NK-92 treated with Interleukin-12 subunit alpha and Interleukin-12 subunit beta, amount 100 ng/mL, for 24 hours (cell line): ENCODE data around the gene CTF1.
"Not testable (repeated sequence)": the region's sequence is repeated elsewhere in the genome, so short reads cannot be mapped to it uniquely, and the experiment has no call there.

Experiments
- DNase-seq: peaks from one replicate; lab custom pipeline; 2025; lab: John Stamatoyannopoulos, UW

Gene CTF1

GRCh38 chr16:30896261-30896888, at the start of gene CTF1:
CTF1 (plus strand) TSS chr16:30896614; CDS start chr16:30896644, 30 bp downstream.
- DNase-seq, result no peak

- no peak for DNase-seq
Measured at GRCh38 chr16:30846649-30847402, 49.6 kb upstream of the CTF1 start.

- no peak for DNase-seq
Measured at GRCh38 chr16:30850246-30850645, 46.2 kb upstream of the CTF1 start.

DNA sequence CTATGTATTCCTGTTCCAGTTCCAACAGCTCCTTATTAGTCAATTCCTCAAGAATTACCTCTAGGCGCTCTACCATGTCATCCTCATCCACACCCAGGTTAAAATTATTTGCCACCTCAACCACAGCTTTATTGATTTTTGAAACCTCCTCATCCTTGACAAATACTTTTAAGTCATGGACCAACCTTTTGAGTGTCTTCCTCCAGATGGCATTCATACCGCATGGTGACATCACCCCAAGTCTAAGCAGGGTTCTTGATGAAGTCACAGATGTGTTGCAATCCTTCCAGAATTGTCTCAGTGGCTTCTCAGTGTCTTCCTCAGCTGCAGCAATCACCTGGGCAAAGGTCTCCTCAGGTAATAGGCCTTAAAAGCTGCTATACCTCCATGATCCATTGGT, 42.7 kb upstream of the CTF1 start:
- no peak for DNase-seq

- no peak for DNase-seq
Measured at GRCh38 chr16:30858111-30858495, 38.3 kb upstream of the CTF1 start.

GRCh38 chr16:30858829-30859423, 37.5 kb upstream of the CTF1 start:
- DNase-seq, result no peak

GRCh38 chr16:30860729-30861128, 35.7 kb upstream of the CTF1 start:
- not testable (repeated sequence) for DNase-seq

DNA sequence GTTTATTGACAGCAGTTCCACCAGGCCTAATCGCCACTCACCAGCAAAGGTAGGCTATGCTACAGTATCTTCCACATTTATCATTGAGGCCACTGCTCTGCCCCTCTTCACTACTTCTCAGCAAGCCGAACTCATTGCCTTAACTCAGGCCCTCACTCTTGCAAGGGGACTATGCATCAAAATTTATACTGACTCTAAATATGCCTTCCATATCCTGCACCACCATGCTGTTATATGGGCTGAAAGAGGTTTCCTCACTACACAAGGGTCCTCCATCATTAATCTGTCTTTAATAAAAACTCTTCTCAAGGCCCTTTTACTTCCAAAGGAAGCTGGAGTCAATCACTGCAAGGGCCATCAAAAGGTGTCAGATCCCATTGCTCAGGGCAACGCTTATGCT, 33.2 kb upstream of the CTF1 start:
- not testable (repeated sequence) for DNase-seq

DNA sequence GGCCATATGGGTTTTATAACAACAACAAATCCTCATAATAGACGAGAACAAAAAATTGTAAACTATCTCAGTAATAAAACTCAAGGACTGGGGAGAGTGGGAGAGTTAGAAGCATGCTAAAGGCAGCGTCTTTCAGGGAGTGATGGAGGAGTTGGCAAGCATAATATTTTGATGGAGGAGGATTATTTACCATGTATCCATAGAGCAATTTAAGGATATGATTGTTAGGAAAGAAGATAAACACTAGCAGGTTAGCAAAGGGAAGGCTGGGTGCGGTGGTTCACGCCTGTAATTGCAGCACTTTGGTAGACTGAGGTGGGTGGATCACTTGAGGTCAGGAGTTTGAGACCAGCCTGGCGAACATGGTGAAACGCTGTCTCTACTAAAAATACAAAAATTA, 30.4 kb upstream of the CTF1 start:
- DNase-seq, result no peak

DNA sequence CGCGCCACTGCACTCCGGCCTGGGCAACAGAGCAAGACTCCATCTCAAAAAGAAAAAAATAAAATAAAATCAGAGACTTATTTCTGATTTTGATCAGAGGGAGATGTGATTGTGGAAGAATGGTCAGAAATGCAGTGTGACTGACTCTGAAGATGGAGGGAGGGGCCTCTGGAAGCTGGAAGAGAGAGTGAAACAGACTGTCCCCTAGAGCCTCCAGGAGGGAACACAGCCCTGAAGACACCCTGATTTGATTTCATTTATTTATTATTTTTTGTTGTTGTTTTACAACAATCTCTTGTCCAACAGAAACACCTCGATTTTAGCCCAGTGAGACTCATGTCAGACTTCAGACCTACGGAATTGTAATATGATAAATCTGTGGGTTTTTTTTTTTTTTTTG, 28.7 kb upstream of the CTF1 start:
- DNase-seq, result no peak

DNA sequence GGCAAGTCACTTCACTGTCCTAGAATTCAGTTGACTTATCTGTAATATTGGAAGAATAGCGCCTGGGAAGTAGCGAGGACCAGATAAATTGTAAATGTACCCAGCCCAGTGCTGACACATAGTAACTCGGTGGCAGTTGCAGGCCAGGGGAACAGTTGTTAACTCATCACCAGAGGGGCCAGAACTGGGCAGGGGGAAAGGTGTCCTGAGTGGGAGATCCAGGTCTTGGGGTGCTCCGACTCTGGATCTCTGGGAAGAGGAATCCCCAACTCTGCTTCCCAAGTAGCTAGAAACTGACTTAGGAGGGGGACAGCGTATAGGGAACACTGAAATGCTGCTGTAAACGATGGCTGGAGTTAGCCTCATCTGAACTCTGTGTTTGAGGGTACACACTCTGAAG, 25.5 kb upstream of the CTF1 start:
- DNase-seq, result no peak

DNA sequence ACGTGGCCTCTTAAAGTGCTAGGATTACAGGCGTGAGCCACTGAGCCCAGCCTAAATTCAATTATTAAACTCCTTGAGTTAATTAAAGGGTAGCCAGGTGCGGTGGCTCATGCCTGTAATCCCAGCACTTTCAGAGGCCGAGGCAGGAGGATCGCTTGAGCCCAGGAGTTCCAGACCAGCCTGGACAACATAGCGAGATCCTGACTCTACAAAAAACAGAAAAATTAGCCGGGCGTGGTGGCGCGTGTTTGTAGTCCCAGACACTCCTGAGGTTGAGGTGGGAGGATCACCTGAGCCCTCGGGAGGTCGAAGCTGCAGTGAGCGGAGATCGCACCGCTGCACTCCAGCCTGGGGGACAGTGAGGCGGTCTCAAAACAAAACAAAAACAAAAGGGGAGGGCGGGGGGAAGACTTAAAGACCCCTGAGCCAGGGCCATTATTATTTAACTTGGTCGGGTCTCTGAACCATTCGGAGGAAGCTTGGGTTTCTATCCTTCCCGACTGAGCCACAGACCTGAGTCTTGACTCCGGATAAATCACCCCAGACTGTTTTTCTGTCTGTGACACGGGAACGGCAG, 22.1 kb upstream of the CTF1 start:
- DNase-seq, result no peak

DNA sequence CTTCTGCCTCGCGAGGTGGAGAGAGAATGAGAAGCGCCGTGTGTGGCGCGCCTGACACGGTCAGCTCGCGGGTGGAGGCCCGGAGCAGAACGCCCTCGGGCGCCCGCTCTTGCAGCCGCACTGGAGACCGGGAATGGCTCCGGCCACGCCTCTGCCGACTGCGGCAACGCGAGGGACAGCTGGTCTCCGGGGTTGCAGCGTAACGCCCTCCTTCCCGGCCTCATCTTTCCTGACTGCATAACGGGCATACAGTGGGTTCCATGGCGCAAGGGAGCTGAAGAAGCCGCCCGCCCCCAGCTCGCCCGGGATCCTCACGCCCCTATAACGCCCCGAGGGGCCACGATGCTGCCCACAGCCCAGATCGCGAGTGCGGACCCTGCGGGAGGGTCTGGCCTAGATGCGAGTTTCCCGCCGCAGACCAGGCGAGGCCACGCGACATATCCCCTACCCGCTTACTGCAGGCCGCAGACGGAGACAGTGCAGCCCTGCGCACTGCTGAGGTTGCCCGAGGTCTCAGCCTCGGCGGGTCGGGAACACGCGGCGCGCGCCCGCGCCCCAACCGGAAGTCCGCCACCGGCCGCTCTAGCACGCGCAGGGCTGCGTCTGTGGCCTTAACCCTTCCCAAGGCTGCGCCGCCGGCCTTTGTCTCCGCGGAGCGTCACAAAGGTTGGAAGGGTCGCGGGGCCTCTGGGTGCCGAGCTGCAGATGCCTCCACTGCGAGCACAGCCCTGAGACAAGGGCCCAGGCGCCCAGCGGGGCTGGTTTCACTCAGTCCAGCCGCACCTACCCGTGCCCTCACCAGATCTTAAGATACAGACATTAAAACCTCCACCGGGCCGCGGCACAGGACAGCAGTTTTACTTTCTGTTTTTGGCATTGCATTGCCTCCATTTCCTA, 21.3 kb upstream of the CTF1 start:
- DNase-seq, result peak; percentile 90

GRCh38 chr16:30875871-30876801, 20.3 kb upstream of the CTF1 start:
- DNase-seq, result no peak

- DNase-seq, result no peak
Measured at GRCh38 chr16:30876867-30877266, 19.5 kb upstream of the CTF1 start.

- no peak for DNase-seq
Measured at GRCh38 chr16:30882429-30883310, 13.7 kb upstream of the CTF1 start.

- DNase-seq, result no peak
Measured at GRCh38 chr16:30884760-30885159, 11.7 kb upstream of the CTF1 start.

DNA sequence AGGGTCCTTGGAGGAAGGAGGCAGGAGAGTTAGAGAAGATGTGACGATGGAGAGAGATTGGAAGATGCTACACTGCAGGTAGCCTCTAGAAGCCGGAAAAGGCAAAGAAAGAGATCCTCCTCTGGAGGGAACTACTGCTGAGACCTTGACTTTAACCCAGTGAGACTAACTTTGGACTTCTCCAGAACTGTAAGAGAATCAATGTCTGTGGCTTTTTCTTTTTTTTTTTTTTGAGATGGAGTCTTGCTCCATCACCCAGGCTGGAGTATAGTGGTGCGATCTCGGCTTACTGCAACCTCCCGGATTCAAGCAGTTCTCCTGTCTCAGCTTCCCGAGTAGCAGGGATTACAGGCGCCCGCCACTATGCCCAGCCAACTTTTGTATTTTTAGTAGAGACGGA, 11.2 kb upstream of the CTF1 start:
- DNase-seq, result no peak

GRCh38 chr16:30886145-30886544, 10.3 kb upstream of the CTF1 start:
- DNase-seq, result no peak

GRCh38 chr16:30887927-30888326, 8.5 kb upstream of the CTF1 start:
- no peak for DNase-seq
